IMR-90 (cell line): Measurements from ENCODE around the gene PSMA3. TPM values are rescaled to one million over a fixed set of nuclear protein-coding genes. Genes with fewer than 3 reads are reported as not detected.

Source experiments
- ATAC-seq: fragments of 200-7000 bp; cut with Tn5 transposase; 2 replicates; pipeline ENCODE4 v1.9.1; 2020; ENCODE audit warnings: low read depth, mild to moderate bottlenecking, moderate library complexity
- BruUV-seq: library from RNA; stranded (reverse); fragments of 400-500 nt; replicated peaks from 2 replicates; lab custom pipeline; 2021; lab: Mats Ljungman, UMichigan
- CTCF ChIA-PET: fragments of 300-600 bp; formaldehyde crosslinking; extraction: SDS; loops from one replicate; lab custom pipeline; 2021; ENCODE audit warnings: antibody characterized with exemption; lab: Yijun Ruan, JAX
- POLR2A ChIA-PET: fragments of 300-600 bp; sonication (Branson Sonifier 250); formaldehyde crosslinking; loops from one replicate; lab custom pipeline; 2022; ENCODE audit warnings: antibody characterized with exemption; ENCODE audit not compliant: unreplicated experiment; lab: Charles Lee
- DNase-seq: peaks from one replicate; pipeline ENCODE4 v3.0.0; 2013
- H2AFZ ChIP-seq: replicated peaks from 2 replicates; pipeline ENCODE3; 2013; ENCODE audit warnings: low read length, mild to moderate bottlenecking; ENCODE audit not compliant: poor library complexity
- H2AK5ac ChIP-seq: 2 replicates; pipeline ENCODE4 v1.6.1; 2013; ENCODE audit warnings: low read depth, low read length, inconsistent platforms
- H2AK9ac ChIP-seq: replicated peaks from 2 replicates; pipeline ENCODE3; 2013; ENCODE audit warnings: mild to moderate bottlenecking, low read depth, low read length, moderate library complexity; ENCODE audit not compliant: poor library complexity
- H2BK120ac ChIP-seq: 2 replicates; pipeline ENCODE4 v1.6.1; 2013; ENCODE audit warnings: low read depth, low read length, inconsistent platforms
- H2BK15ac ChIP-seq: 3 replicates; pipeline ENCODE4 v1.6.1; 2013; ENCODE audit warnings: low read depth, low read length, inconsistent platforms
- H2BK20ac ChIP-seq: 2 replicates; pipeline ENCODE4 v1.6.1; 2013; ENCODE audit warnings: low read depth, mild to moderate bottlenecking, inconsistent platforms, low read length, moderate library complexity
- H2BK5ac ChIP-seq: 2 replicates; pipeline ENCODE4 v1.6.1; 2013; ENCODE audit warnings: mild to moderate bottlenecking, low read depth, low read length, inconsistent platforms; ENCODE audit not compliant: poor library complexity, severe bottlenecking
- H3K14ac ChIP-seq: replicated peaks from 2 replicates; pipeline ENCODE4 v1.6.1; 2013; ENCODE audit warnings: low read depth, low read length, inconsistent platforms
- H3K18ac ChIP-seq: 2 replicates; pipeline ENCODE4 v1.6.1; 2013; ENCODE audit warnings: low read depth, low read length, control low read depth
- H3K23ac ChIP-seq: 2 replicates; pipeline ENCODE4 v1.6.1; 2013; ENCODE audit warnings: low read depth, low read length, inconsistent platforms
- H3K27ac ChIP-seq: 2 replicates; pipeline ENCODE4 v1.5.1; 2013; ENCODE audit warnings: mild to moderate bottlenecking, control low read depth, low read length; ENCODE audit not compliant: insufficient read depth
- H3K27me3 ChIP-seq: 2 replicates; pipeline ENCODE4 v1.6.1; 2013; ENCODE audit warnings: low read length; ENCODE audit not compliant: control insufficient read depth, insufficient read depth
- H3K36me3 ChIP-seq: 2 replicates; pipeline ENCODE4 v1.6.1; 2013; ENCODE audit warnings: low read length, mixed read lengths; ENCODE audit not compliant: control insufficient read depth, insufficient read depth
- H3K4ac ChIP-seq: 2 replicates; pipeline ENCODE4 v1.6.1; 2013; ENCODE audit warnings: low read depth, low read length, inconsistent platforms
- H3K4me1 ChIP-seq: 2 replicates; pipeline ENCODE4 v1.6.1; 2013; ENCODE audit warnings: low read length, mixed read lengths; ENCODE audit not compliant: control insufficient read depth, insufficient read depth
- H3K4me2 ChIP-seq: 2 replicates; pipeline ENCODE4 v1.6.1; 2013; ENCODE audit warnings: low read depth, mild to moderate bottlenecking, control low read depth, low read length, moderate library complexity
- H3K4me3 ChIP-seq: 2 replicates; pipeline ENCODE4 v1.5.1; 2013; ENCODE audit warnings: low read depth, mild to moderate bottlenecking, control low read depth, low read length, moderate library complexity; ENCODE audit not compliant: insufficient read depth
- H3K56ac ChIP-seq: 2 replicates; pipeline ENCODE4 v1.6.1; 2013; ENCODE audit warnings: low read length, inconsistent platforms; ENCODE audit not compliant: insufficient read depth; ENCODE audit errors: extremely low read depth
- H3K79me1 ChIP-seq, 2 experiments: 2 replicates each; pipeline ENCODE4 v1.6.1; 2013; ENCODE audit warnings: low read length in 2 of 2, inconsistent platforms in 1 of 2, low read depth in 1 of 2
- H3K9ac ChIP-seq: 2 replicates; pipeline ENCODE4 v1.6.1; 2013; ENCODE audit warnings: low read depth, low read length, control low read depth
- H3K9me1 ChIP-seq: 2 replicates; pipeline ENCODE4 v1.6.1; 2013; ENCODE audit warnings: low read length, inconsistent platforms; ENCODE audit not compliant: insufficient read depth
- H3K9me3 ChIP-seq: 2 replicates; pipeline ENCODE4 v1.6.1; 2013; ENCODE audit warnings: low read length; ENCODE audit not compliant: control insufficient read depth, insufficient read depth
- H4K20me1 ChIP-seq: 2 replicates; pipeline ENCODE4 v1.6.1; 2013; ENCODE audit warnings: low read length, inconsistent platforms; ENCODE audit not compliant: insufficient read depth
- H4K5ac ChIP-seq: 2 replicates; pipeline ENCODE4 v1.6.1; 2013; ENCODE audit warnings: mild to moderate bottlenecking, low read depth, low read length, control low read depth
- H4K8ac ChIP-seq, 2 experiments: 2 replicates each; pipeline ENCODE4 v1.6.1; 2013; ENCODE audit warnings: low read depth in 2 of 2, low read length in 2 of 2, control low read depth in 1 of 2, inconsistent platforms in 1 of 2
- H4K91ac ChIP-seq: 2 replicates; pipeline ENCODE4 v1.6.1; 2013; ENCODE audit warnings: low read depth, low read length, inconsistent platforms; ENCODE audit not compliant: insufficient read depth
- BHLHE40 ChIP-seq: fragments of 150-350 bp; IDR thresholded peaks from 2 replicates; pipeline ENCODE4 v1.6.1; 2016; ENCODE audit warnings: mild to moderate bottlenecking, low read depth, low read length
- CEBPB ChIP-seq: IDR thresholded peaks from 2 replicates; pipeline ENCODE4 v1.6.1; 2012; ENCODE audit warnings: low read depth, low read length, improper control_type of control experiment
- CHD1 ChIP-seq: IDR thresholded peaks from 2 replicates; pipeline ENCODE4 v1.6.1; 2012; ENCODE audit warnings: low read depth, low read length, improper control_type of control experiment
- CTCF ChIP-seq: conservative IDR thresholded peaks from 2 replicates; pipeline ENCODE4 v1.5.1; 2012; ENCODE audit warnings: mild to moderate bottlenecking, low read depth, low read length, improper control_type of control experiment
- ELK1 ChIP-seq: fragments of 150-350 bp; IDR thresholded peaks from 2 replicates; pipeline ENCODE4 v1.6.1; 2016; ENCODE audit warnings: low read depth, mild to moderate bottlenecking, low read length, moderate library complexity, borderline replicate concordance
- FOS ChIP-seq: fragments of 150-350 bp; IDR thresholded peaks from 2 replicates; pipeline ENCODE4 v1.6.1; 2016; ENCODE audit warnings: low read depth, low read length
- MAFK ChIP-seq: IDR thresholded peaks from 2 replicates; pipeline ENCODE4 v1.6.1; 2012; ENCODE audit warnings: low read depth, low read length, improper control_type of control experiment
- MXI1 ChIP-seq: IDR thresholded peaks from 2 replicates; pipeline ENCODE4 v1.6.1; 2012; ENCODE audit warnings: low read depth, mild to moderate bottlenecking, low read length, moderate library complexity, borderline replicate concordance
- NFE2L2 ChIP-seq: fragments of 150-350 bp; IDR thresholded peaks from 2 replicates; pipeline ENCODE4 v1.6.1; 2016; ENCODE audit warnings: low read depth, mild to moderate bottlenecking, low read length
- POLR2A ChIP-seq: IDR thresholded peaks from 2 replicates; pipeline ENCODE4 v1.6.1; 2012; ENCODE audit warnings: mild to moderate bottlenecking, low read depth, low read length
- RAD21 ChIP-seq: IDR thresholded peaks from 2 replicates; pipeline ENCODE4 v1.6.1; 2012; ENCODE audit warnings: low read length, improper control_type of control experiment
- RCOR1 ChIP-seq: IDR thresholded peaks from 2 replicates; pipeline ENCODE4 v1.6.1; 2012; ENCODE audit warnings: mild to moderate bottlenecking, low read length, improper control_type of control experiment; ENCODE audit not compliant: insufficient replicate concordance
- RFX5 ChIP-seq: IDR thresholded peaks from 2 replicates; pipeline ENCODE4 v1.8.0; 2012; ENCODE audit warnings: low read depth, mild to moderate bottlenecking, low read length, moderate library complexity
- USF2 ChIP-seq: fragments of 150-350 bp; IDR thresholded peaks from 2 replicates; pipeline ENCODE4 v1.6.1; 2017; ENCODE audit warnings: mild to moderate bottlenecking, antibody characterized with exemption, low read length, low read depth
- WGBS, 2 experiments: methylation state at CpG; one replicate each; pipeline versions ENCODE4 v1.1.5 to v1.1.7; 2013; ENCODE audit warnings: missing lambda C conversion rate in 2 of 2; ENCODE audit not compliant: insufficient read length in 1 of 2; ENCODE audit errors: extremely low coverage in 2 of 2; 5-methylcytosine and 5-hydroxymethylcytosine counted together
- dilution Hi-C: fragments of 300-500 bp; cut with HindIII; formaldehyde crosslinking; loops from one replicate; pipeline ENCODE4 v1.14.3; 2018; ENCODE audit warnings: low sequenced_read_pairs; ENCODE audit not compliant: unreplicated experiment
- in situ Hi-C: fragments of 300-500 bp; cut with MboI; formaldehyde crosslinking; loops from 3 replicates; pipeline ENCODE4 v1.14.3; 2019; ENCODE audit warnings: low sequenced_read_pairs, inconsistent platforms, mixed read lengths
- intact Hi-C: fragments of 100-400 bp; cut with micrococcal nuclease; formaldehyde crosslinking; loops from 2 replicates; pipeline ENCODE4 v1.10.0; 2022
- polyA plus RNA-seq, 3 experiments: library from polyadenylated mRNA; depleted of rRNA; stranded (reverse); fragments of >200 nt; gene quantifications; 2 replicates each; pipeline ENCODE4 v1.2.3, GENCODE V29; 2012; ENCODE audit warnings: low replicate concordance in 1 of 3
- total RNA-seq: library from RNA; depleted of rRNA; stranded (reverse); fragments of >200 nt; gene quantifications from 2 replicates; pipeline ENCODE4 v1.2.3, GENCODE V29; 2012

PSMA3 gene
- total and polyA plus RNA-seq, 2 of the 4 experiments (the other 2 are of a cell fraction): 74.9 to 231 TPM

GRCh38 chr14:58239244-58240195 is 5.1 kb upstream of the PSMA3 start:
- in situ Hi-C loops: loop anchor here (25.0 kb wide), 1 partner anchor 977 kb away; the partner anchor contains the start of genes AP5M1 and EXOC5
- 21% methylated on average over 4 of the region's 23 CpGs; no CpG with 5 or more reads in 1 of the 2 experiments for WGBS, 2 experiments
- H4K8ac ChIP-seq: no peak overlapping the region
- ATAC-seq (peak; percentile 60), DNase-seq (peak; percentile 64)
- no peaks in the 10 kb centered on the region for H4K20me1 ChIP-seq
- CTCF ChIA-PET: no interaction called here
- H3K56ac ChIP-seq: no peak overlapping the region
- no peak overlapping the region for H2AK5ac ChIP-seq
- H2BK20ac ChIP-seq: no peak overlapping the region
- peak overlapping the region; percentile 55 for H2BK5ac ChIP-seq
- no peak overlapping the region for H4K5ac ChIP-seq
- H3K4me2 ChIP-seq: peak overlapping the region; percentile 94
- peak overlapping the region; percentile 94 for H3K4me3 ChIP-seq
- no peak overlapping the region for H2AK9ac ChIP-seq
- 0 out of 2 replicates have a peak, but pooled peaks cover 1% of the 10 kb centered on the region for H3K36me3 ChIP-seq
- H3K27me3 ChIP-seq: no peaks in the 10 kb centered on the region
- H3K27ac ChIP-seq: no peak overlapping the region
- H2BK120ac ChIP-seq: no peak overlapping the region
- H3K18ac ChIP-seq: no peak overlapping the region
- POLR2A ChIA-PET: no interaction called here
- no peak overlapping the region for H3K4ac ChIP-seq
- H3K9ac ChIP-seq: peak overlapping the region; percentile 87; the same call in 1 of the 2 replicates
- BruUV-seq: no TSS peak
- dilution Hi-C loops: no loop called here
- no peaks in the 10 kb centered on the region for H3K9me3 ChIP-seq
- H2AFZ ChIP-seq: no peak overlapping the region
- H3K23ac ChIP-seq: no peak overlapping the region
- H3K79me1 ChIP-seq: peaks cover 0 to 3% of the 10 kb centered on the region in 2 experiments; a peak in 2 of 4 replicates
- H4K91ac ChIP-seq: no peak overlapping the region
- H2BK15ac ChIP-seq: no peak overlapping the region
- no peaks in the 10 kb centered on the region for H3K4me1 ChIP-seq
- peaks cover 7% of the 10 kb centered on the region; the same call in 1 of the 2 replicates for H3K9me1 ChIP-seq
- intact Hi-C loops: loop anchor here (5.0 kb wide), 1 partner anchor 132 kb away; no protein-coding TSS in a partner anchor
- H3K14ac ChIP-seq: peak overlapping the region; percentile 76; the same call in 1 of the 2 replicates
- TF ChIP-seq MXI1 (no peak), CTCF (no peak), RFX5 (no peak), ELK1 (no peak), CEBPB (peak; percentile 78), NFE2L2 (no peak), BHLHE40 (no peak), POLR2A (no peak), RCOR1 (no peak), FOS (peak; percentile 98), USF2 (no peak), CHD1 (no peak), MAFK (no peak), RAD21 (no peak)
